Uterus (tissue), 2 donors: Measurements from ENCODE around the gene PTGER2.

Source experiments
- CTCF ChIP-seq, 4 experiments: fragments of 200-600 bp in 2 of 4; fragments of 450-650 bp in 2 of 4; sonication (generic) in 2 of 4; IDR thresholded peaks; one replicate each; pipeline ENCODE4 v1.5.1; 2016 to 2019; ENCODE audit warnings: antibody characterized with exemption in 4 of 4, mild to moderate bottlenecking in 2 of 4, moderate library complexity in 1 of 4
- POLR2A ChIP-seq, 2 donors: fragments of 450-650 bp; IDR thresholded peaks; one replicate each; pipeline ENCODE4 v1.6.1; 2016; ENCODE audit warnings: antibody characterized with exemption in 2 of 2, mild to moderate bottlenecking in 1 of 2, moderate library complexity in 1 of 2

- TF ChIP-seq POLR2A (IDR thresholded peaks at IDR 0.05), result no peak
- TF ChIP-seq CTCF (IDR thresholded peaks at IDR 0.05), result no peak
Observed at GRCh38 chr14:52307376-52307775, 6.7 kb upstream of the PTGER2 start.
